ENCODE data around the gene MAP1B. TPM values are rescaled to one million over a fixed set of nuclear protein-coding genes. Genes with fewer than 3 reads are reported as not detected.
A peak's percentile ranks its signal among the peaks of the same experiment; 100 is the strongest.

Gene MAP1B
- total RNA-seq, 1 donor from 2014 or later: 41.1 TPM

DNA sequence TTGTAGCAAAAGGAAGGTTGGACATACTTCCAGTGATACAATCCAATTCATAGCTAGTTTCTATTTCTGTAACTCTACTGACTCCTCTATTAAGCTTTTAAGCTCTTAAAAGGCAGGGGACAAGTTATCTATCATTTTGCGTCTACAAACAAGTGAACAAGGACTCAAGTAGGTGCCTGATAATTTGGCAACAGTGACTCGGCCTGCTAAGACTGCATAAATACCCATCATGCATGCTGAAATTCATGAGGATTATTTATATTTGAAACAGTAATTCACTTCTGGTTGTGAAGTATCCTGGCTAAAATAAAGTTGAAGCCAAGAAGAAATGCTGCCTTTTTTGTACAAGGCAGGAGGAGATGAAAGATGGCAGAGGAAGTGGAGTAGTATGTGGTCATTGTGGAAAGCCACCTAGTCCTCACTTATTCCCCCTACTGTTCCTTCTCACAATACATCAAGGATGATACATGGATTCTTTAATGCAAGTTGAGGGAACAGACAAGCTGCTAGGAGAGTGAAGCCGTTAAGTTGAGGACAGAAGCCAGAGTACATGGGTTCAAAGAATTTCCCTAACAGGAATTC, 138.8 kb downstream of the MAP1B start:
- DNase-seq (ENCODE audit: low read depth in 2 of 2): peak in 1 of 2 donors; percentile 16

DNA sequence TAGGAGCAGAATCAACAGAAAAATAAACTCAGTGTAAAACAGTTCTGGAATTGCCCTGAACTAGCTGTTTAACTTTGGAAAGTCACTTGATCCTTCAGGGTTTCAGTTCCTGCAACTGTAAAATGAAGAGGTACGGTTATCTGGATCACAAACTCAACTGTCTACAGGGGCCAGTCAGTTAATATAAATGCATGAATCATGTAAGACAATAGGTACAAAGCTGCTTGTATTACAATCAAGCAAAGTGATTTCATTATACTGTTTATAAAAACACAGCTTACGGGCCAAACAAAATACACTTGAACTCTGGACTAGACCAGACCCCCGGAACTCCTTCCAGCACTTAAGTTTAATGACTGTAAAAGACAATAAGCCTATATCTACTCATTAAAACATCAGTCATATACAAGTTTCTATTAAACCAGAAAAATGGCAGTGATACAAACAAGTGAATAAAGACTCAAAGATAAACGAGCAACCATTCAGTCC, 139.7 kb downstream of the MAP1B start:
- peak; percentile 50 to 85 for DNase-seq (ENCODE audit: low read depth in 2 of 2)

DNA sequence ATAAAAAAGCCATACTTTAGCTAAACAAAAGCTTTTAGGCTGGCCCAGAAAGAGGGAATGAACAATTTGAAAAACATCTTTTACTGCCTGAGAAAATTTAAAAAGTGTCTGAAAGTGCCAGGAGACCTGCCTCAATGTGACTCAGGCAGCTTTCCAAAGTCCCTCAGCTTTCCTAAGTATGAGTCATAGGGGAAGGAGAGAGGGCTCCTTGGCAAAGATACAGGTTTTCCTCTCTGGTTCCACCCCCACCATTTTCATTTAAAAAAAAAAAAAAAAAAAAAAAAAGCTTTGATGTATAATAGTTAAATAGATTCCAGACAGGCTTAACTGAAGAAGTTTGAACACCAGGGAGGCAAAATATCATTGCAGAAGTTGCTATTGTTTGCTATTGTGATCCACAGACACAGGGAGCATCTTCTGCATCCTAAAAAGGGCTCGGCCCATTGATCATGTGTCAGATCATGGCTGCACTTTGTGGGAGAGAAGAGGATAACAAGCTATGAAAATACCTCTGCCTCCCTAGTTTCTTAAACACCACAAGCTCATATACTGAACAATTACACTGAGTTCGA, 141.2 kb downstream of the MAP1B start:
- DNase-seq (ENCODE audit: low read depth in 2 of 2): peak; percentile 80 to 92

DNA sequence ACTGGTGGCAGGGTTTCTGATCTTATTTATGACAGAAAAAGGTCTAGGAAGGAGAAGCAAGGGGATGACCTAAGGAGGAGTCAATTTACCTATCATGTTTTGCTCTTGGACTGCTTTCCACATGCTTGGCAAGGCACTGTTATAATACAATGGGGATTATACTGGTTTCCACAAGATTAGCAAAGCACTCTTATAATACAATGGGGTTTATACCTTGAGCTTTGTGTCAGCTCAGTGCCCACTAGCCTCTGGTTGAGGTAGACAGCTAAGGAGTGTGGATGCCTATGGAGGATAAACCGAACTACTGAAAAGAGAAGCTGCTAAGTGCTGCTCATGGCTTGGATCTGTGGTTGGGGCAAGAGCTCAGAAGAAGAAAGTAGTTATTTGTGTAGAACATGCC, 144.1 kb downstream of the MAP1B start:
- no peak for DNase-seq (ENCODE audit: low read depth in 2 of 2)

DNA sequence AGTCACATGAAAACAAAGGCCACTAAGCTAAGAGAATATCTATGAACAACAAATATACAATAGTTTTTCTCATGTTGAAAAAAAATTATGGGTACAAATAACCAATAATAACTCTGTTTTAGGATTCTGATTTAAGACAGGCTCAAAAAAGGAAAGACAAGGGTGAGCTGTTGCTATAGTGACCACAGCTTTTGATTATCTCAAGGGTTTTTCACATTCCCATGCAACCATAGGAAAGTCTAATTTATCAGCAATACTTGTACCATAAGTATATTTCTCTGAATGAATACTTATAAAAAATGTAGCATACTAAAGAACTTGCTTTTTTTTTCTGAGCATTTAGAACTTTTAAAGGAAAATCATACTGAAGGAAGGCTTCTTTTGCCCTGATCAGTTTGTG, 144.7 kb downstream of the MAP1B start:
- no peak for DNase-seq (ENCODE audit: low read depth in 2 of 2)

DNA sequence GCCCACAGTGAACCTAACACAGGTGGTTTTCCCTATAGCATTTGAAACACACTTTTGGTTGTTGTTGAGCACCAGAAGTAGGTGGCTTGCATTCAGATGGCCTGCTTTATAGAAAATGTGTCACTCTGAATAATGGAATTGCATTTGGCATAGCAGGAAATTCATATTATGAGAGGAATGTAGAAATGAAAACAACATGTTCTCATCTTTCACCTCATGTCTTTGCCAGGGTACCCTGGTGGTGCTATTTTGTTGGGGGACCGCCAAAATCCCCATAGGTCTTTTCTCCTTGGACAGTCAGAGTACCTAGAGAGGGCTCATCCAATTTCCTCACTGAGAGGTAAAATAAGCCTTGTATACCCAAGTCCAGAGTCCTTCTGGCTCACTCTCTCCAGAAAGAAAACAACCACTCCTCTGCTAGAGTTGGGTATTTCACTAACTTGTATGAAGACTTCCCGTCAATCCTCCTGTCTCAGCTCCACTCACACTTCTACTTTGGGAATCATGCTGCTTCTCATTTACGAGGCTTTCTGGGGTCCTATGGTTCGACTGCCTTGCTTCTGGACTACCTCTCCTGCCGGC, 145.4 kb downstream of the MAP1B start:
- peak; percentile 39 to 70 for DNase-seq (ENCODE audit: low read depth in 2 of 2)

DNA sequence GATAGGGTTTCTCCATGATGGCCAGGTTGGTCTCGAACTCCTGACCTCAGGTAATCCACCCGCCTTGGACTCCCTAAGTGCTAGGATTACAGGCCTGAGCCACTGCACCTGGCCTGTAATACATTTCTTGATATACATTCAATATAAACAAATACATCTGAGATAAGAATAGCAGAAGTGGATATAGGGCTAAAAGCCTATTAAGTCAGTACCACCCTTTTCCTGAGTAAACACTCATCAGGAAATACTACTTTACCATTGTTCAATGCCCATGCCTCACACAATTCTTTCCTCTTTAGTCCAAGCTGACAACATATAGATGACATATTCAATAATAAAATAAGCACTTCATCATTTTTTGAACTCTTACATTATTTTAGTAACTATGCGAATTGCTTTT, 148.0 kb downstream of the MAP1B start:
- no peak for DNase-seq (ENCODE audit: low read depth in 2 of 2)

DNA sequence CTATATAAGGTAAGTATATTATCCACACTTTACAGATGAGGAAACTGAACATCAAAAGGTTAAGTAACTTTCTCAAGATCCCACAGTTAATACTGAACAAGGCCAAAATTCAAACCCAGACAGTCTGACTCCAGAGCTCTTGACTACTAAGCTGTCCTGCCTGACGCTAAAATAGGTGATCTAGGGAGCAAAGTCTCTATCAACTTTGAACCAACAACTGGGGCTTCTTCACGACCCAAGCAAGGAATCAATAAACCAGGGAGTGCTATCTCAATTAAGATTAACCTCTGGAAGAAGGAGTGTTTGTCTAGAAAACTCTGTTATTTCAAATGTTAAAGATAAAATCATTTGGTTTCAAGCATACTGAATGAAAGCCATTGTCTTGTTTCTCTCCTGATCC, 148.4 kb downstream of the MAP1B start:
- DNase-seq (ENCODE audit: low read depth in 2 of 2): no peak

DNA sequence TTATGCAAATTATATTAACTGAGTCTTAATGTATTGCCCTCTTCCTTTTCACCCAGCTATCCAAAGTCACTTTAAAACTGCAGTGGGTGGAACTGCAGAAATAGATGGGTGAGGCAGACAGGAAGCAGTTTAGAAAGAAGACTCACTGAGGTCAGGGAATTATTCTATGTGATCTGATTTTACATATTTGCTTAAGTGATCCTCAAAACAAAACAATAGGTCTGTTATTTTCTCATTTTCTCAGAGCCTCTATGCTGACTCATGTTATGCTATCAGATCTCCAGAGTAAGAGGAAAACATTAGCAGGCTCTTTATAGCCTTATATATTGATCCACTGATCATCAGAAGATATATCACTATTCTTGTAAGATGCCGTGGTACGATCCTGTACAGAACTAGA, 149.3 kb downstream of the MAP1B start:
- peak in 1 of 2 donors; percentile 56 for DNase-seq (ENCODE audit: low read depth in 2 of 2)

Other genes starting within 250 kb of the MAP1B start
- 45.4 and 60.4 TPM in 2 replicates for gene MRPS27, start 212.8 kb downstream of the MAP1B start, total RNA-seq
- gene PTCD2, start 212.9 kb downstream of the MAP1B start, total RNA-seq: 1.7 and 2.2 TPM in 2 replicates

Measured in lung microvascular endothelial cell (primary cell).